ENCODE measurements around the gene DOCK9. TPM values are rescaled to one million over a fixed set of nuclear protein-coding genes. Genes with fewer than 3 reads are reported as not detected.

DOCK9 gene
- total RNA-seq, 1 donor from 2014 or later = 21.0 TPM

GRCh38 chr13:98941536-98941935 is 36.3 kb downstream of the DOCK9 start:
- no peak for TF ChIP-seq CTCF (IDR thresholded peaks at IDR 0.05; ENCODE audit: unreplicated experiment)
- Mint-ChIP-seq H3K27me3 (ENCODE audit: low read depth) (peaks cover 2% of the 10 kb centered on the region), H3K4me1 (peaks cover 37% of the 10 kb centered on the region), H3K4me3 (no peak overlapping the region), H3K27ac (no peak overlapping the region), H3K9me3 (no peaks in the 10 kb centered on the region), H3K36me3 (no peaks in the 10 kb centered on the region)
- DNase-seq (ENCODE audit: low spot score in 2 of 2, unreplicated experiment in 2 of 2) = no peak

GRCh38 chr13:98941126-98941525 is 36.7 kb downstream of the DOCK9 start:
- no peak overlapping the region for H3K27ac Mint-ChIP-seq
- H3K9me3 Mint-ChIP-seq = no peaks in the 10 kb centered on the region
- H3K27me3 Mint-ChIP-seq (ENCODE audit: low read depth) = no peaks in the 10 kb centered on the region
- no peak overlapping the region for H3K4me3 Mint-ChIP-seq
- DNase-seq (ENCODE audit: low spot score in 2 of 2, unreplicated experiment in 2 of 2) = no peak
- no peaks in the 10 kb centered on the region for H3K36me3 Mint-ChIP-seq
- no peak for TF ChIP-seq CTCF (IDR thresholded peaks at IDR 0.05; ENCODE audit: unreplicated experiment)
- H3K4me1 Mint-ChIP-seq = peaks cover 35% of the 10 kb centered on the region

- Mint-ChIP-seq H3K4me3 (no peak overlapping the region), H3K27me3 (ENCODE audit: low read depth) (no peaks in the 10 kb centered on the region), H3K36me3 (no peaks in the 10 kb centered on the region), H3K9me3 (no peaks in the 10 kb centered on the region), H3K4me1 (peaks cover 35% of the 10 kb centered on the region), H3K27ac (no peak overlapping the region)
- DNase-seq (ENCODE audit: low spot score in 2 of 2, unreplicated experiment in 2 of 2) = no peak
- no peak for TF ChIP-seq CTCF (IDR thresholded peaks at IDR 0.05; ENCODE audit: unreplicated experiment)
These were observed 37.4 kb downstream of the DOCK9 start for GRCh38 chr13:98940325-98941001.

GRCh38 chr13:98939660-98940191 is 38.1 kb downstream of the DOCK9 start:
- Mint-ChIP-seq H3K27ac (peak overlapping the region; percentile 2), H3K27me3 (ENCODE audit: low read depth) (no peaks in the 10 kb centered on the region), H3K9me3 (peaks cover 3% of the 10 kb centered on the region), H3K4me1 (peaks cover 35% of the 10 kb centered on the region), H3K4me3 (no peak overlapping the region), H3K36me3 (no peaks in the 10 kb centered on the region)
- DNase-seq (ENCODE audit: low spot score in 2 of 2, unreplicated experiment in 2 of 2) = no peak
- TF ChIP-seq CTCF (IDR thresholded peaks at IDR 0.05; ENCODE audit: unreplicated experiment) = no peak

- Mint-ChIP-seq H3K4me3 (no peak overlapping the region), H3K27me3 (ENCODE audit: low read depth) (no peaks in the 10 kb centered on the region), H3K4me1 (peaks cover 35% of the 10 kb centered on the region), H3K9me3 (peaks cover 10% of the 10 kb centered on the region), H3K27ac (peak overlapping the region; percentile 58), H3K36me3 (no peaks in the 10 kb centered on the region)
- DNase-seq (ENCODE audit: low spot score in 2 of 2, unreplicated experiment in 2 of 2) = no peak
- TF ChIP-seq CTCF (IDR thresholded peaks at IDR 0.05; ENCODE audit: unreplicated experiment) = no peak
These were observed 39.1 kb downstream of the DOCK9 start for GRCh38 chr13:98938801-98939200.

Measured in mesothelial cell of epicardium (in vitro differentiated cells).